GM23338 (cell line): ENCODE data around the gene SP6. TPM values are rescaled to one million over a fixed set of nuclear protein-coding genes. Genes with fewer than 3 reads are reported as not detected.

Experiments used
- ATAC-seq: fragments of 200-7000 bp; cut with Tn5 transposase; 3 replicates; pipeline ENCODE4 v1.9.1; 2020
- DNase-seq: peaks from one replicate; pipeline ENCODE4 v3.0.0-alpha.2; 2015; ENCODE audit warnings: low spot score
- H2AFZ ChIP-seq: fragments of 200-600 bp; sonication (generic); 2 replicates; pipeline ENCODE4 v1.8.0; 2016; ENCODE audit warnings: antibody characterized with exemption, mild to moderate bottlenecking, moderate library complexity
- H3F3A ChIP-seq: fragments of 200-600 bp; sonication (generic); replicated peaks from 2 replicates; pipeline ENCODE4 v1.8.0; 2017; ENCODE audit warnings: antibody characterized with exemption, mixed run types, low read depth
- H3K27ac ChIP-seq: fragments of 200-600 bp; sonication (generic); 2 replicates; pipeline ENCODE4 v1.6.1; 2016; ENCODE audit warnings: low read depth
- H3K27me3 ChIP-seq: fragments of 200-600 bp; sonication (generic); 2 replicates; pipeline ENCODE4 v1.8.0; 2016; ENCODE audit warnings: mild to moderate bottlenecking, mixed run types, moderate library complexity; ENCODE audit not compliant: insufficient read depth
- H3K36me3 ChIP-seq: fragments of 200-600 bp; sonication (generic); 2 replicates; pipeline ENCODE4 v1.8.0; 2016; ENCODE audit warnings: mild to moderate bottlenecking; ENCODE audit not compliant: insufficient read depth
- H3K4me1 ChIP-seq: fragments of 200-600 bp; sonication (generic); 2 replicates; pipeline ENCODE4 v1.8.0; 2016; ENCODE audit warnings: mild to moderate bottlenecking, moderate library complexity; ENCODE audit not compliant: insufficient read depth
- H3K4me2 ChIP-seq: fragments of 200-600 bp; sonication (generic); 2 replicates; pipeline ENCODE4 v1.7.1; 2017; ENCODE audit warnings: mixed run types
- H3K4me3 ChIP-seq: fragments of 200-600 bp; sonication (generic); 2 replicates; pipeline ENCODE4 v1.6.1; 2016; ENCODE audit warnings: mixed run types
- H3K79me2 ChIP-seq: fragments of 200-600 bp; sonication (generic); replicated peaks from 2 replicates; pipeline ENCODE4 v1.8.0; 2017; ENCODE audit warnings: mild to moderate bottlenecking; ENCODE audit not compliant: insufficient read depth
- H3K9me2 ChIP-seq: fragments of 200-600 bp; sonication (generic); 2 replicates; pipeline ENCODE4 v1.8.0; 2017; ENCODE audit not compliant: insufficient read depth
- H4K20me1 ChIP-seq: fragments of 200-600 bp; sonication (generic); replicated peaks from 2 replicates; pipeline ENCODE4 v1.8.0; 2017; ENCODE audit warnings: mild to moderate bottlenecking; ENCODE audit not compliant: insufficient read depth
- H3K27ac Mint-ChIP-seq: 2 replicates; pipeline ENCODE4 v1.8.0; 2020; ENCODE audit warnings: inconsistent platforms, mild to moderate bottlenecking, moderate library complexity, mixed read lengths
- H3K27me3 Mint-ChIP-seq: 3 replicates; pipeline ENCODE4 v1.8.0; 2022; ENCODE audit warnings: low read depth, mild to moderate bottlenecking, moderate library complexity, mixed read lengths, inconsistent platforms; ENCODE audit not compliant: insufficient read depth, poor library complexity
- H3K36me3 Mint-ChIP-seq: 3 replicates; pipeline ENCODE4 v1.8.0; 2021; ENCODE audit warnings: low read depth, mild to moderate bottlenecking, inconsistent platforms, moderate library complexity, mixed read lengths
- H3K4me1 Mint-ChIP-seq: 3 replicates; pipeline ENCODE4 v1.8.0; 2020; ENCODE audit warnings: mild to moderate bottlenecking, inconsistent platforms, mixed read lengths
- H3K4me3 Mint-ChIP-seq: 3 replicates; pipeline ENCODE4 v1.8.0; 2021; ENCODE audit warnings: moderate library complexity, mild to moderate bottlenecking, inconsistent platforms, mixed read lengths
- H3K9me3 Mint-ChIP-seq: 3 replicates; pipeline ENCODE4 v1.8.0; 2020; ENCODE audit warnings: moderate library complexity, mild to moderate bottlenecking, inconsistent platforms, mixed read lengths
- CREB1 ChIP-seq: fragments of 250-450 bp; sonication (Bioruptor Pico); IDR thresholded peaks from 2 replicates; pipeline ENCODE4 v1.5.0; 2020; ENCODE audit warnings: low read depth, mild to moderate bottlenecking, moderate library complexity
- ETS1 ChIP-seq: IDR thresholded peaks from 2 replicates; pipeline ENCODE4 v1.6.1; 2016; ENCODE audit warnings: antibody characterized with exemption
- EZH2 ChIP-seq: fragments of 200-600 bp; sonication (generic); IDR thresholded peaks from one replicate; pipeline ENCODE4 v1.8.0; 2017; ENCODE audit warnings: antibody characterized with exemption, mild to moderate bottlenecking, low read depth; ENCODE audit not compliant: unreplicated experiment
- EZH2phosphoT487 ChIP-seq: fragments of 200-600 bp; sonication (generic); IDR thresholded peaks from one replicate; pipeline ENCODE4 v1.8.1; 2018; ENCODE audit warnings: antibody characterized with exemption; ENCODE audit not compliant: unreplicated experiment
- POLR2AphosphoS5 ChIP-seq: IDR thresholded peaks from 2 replicates; pipeline ENCODE4 v1.6.1; 2016; ENCODE audit warnings: antibody characterized with exemption, low read depth
- ZNF114 ChIP-seq: fragments of 250-450 bp; sonication (Bioruptor Pico); IDR thresholded peaks from 2 replicates; pipeline ENCODE4 v1.5.0; 2020; ENCODE audit warnings: mild to moderate bottlenecking, moderate library complexity
- ZNF331 ChIP-seq: fragments of 250-450 bp; sonication (Bioruptor Pico); IDR thresholded peaks from 2 replicates; pipeline ENCODE4 v1.5.0; 2020; ENCODE audit warnings: low read depth, mild to moderate bottlenecking, moderate library complexity
- polyA plus RNA-seq: library from polyadenylated mRNA; unstranded; fragments of >200 nt; fragmentation: Nextera tagmentation; extraction: Ambion mirVana; gene quantifications from 2 replicates; pipeline ENCODE4 v1.2.1, GENCODE V29; 2016
- total RNA-seq: library from RNA; depleted of rRNA; stranded (reverse); fragments of >200 nt; shearing (Covaris generic); gene quantifications from 2 replicates; pipeline ENCODE4 v1.2.3, GENCODE V29; 2014
- TF ChIP-seq, protein P1 (sequence below): fragments of 250-450 bp; sonication (Bioruptor Pico); IDR thresholded peaks from 2 replicates; pipeline ENCODE4 v1.5.0; 2020; ENCODE audit warnings: mild to moderate bottlenecking, moderate library complexity

Gene SP6
- total and polyA plus RNA-seq, 2 experiments from 2014 or later, result 0.13 to 1.0 TPM

- Histone ChIP-seq H3K79me2 (no peaks in the 10 kb centered on the region), H4K20me1 (no peaks in the 10 kb centered on the region; the same call in 1 of the 2 replicates), H2AFZ (peak overlapping the region; percentile 94), H3K4me2 (peak overlapping the region; percentile 53), H3K27me3 (peaks cover 62% of the 10 kb centered on the region), H3F3A (peaks cover 4% of the 10 kb centered on the region; the same call in 1 of the 2 replicates), H3K36me3 (no peaks in the 10 kb centered on the region), H3K9me2 (peaks cover 4% of the 10 kb centered on the region; the same call in 1 of the 2 replicates), H3K4me3 (peak overlapping the region; percentile 23; the same call in 1 of the 2 replicates), H3K27ac (no peak overlapping the region), H3K4me1 (peaks cover 18% of the 10 kb centered on the region; the same call in 1 of the 2 replicates)
- peaks cover 39% of the 10 kb centered on the region for H3K4me1 Mint-ChIP-seq
- no peaks in the 10 kb centered on the region for H3K9me3 Mint-ChIP-seq
- no peak overlapping the region for H3K27ac Mint-ChIP-seq
- DNase-seq, result peak; percentile 63
- TF ChIP-seq, protein P1, sequence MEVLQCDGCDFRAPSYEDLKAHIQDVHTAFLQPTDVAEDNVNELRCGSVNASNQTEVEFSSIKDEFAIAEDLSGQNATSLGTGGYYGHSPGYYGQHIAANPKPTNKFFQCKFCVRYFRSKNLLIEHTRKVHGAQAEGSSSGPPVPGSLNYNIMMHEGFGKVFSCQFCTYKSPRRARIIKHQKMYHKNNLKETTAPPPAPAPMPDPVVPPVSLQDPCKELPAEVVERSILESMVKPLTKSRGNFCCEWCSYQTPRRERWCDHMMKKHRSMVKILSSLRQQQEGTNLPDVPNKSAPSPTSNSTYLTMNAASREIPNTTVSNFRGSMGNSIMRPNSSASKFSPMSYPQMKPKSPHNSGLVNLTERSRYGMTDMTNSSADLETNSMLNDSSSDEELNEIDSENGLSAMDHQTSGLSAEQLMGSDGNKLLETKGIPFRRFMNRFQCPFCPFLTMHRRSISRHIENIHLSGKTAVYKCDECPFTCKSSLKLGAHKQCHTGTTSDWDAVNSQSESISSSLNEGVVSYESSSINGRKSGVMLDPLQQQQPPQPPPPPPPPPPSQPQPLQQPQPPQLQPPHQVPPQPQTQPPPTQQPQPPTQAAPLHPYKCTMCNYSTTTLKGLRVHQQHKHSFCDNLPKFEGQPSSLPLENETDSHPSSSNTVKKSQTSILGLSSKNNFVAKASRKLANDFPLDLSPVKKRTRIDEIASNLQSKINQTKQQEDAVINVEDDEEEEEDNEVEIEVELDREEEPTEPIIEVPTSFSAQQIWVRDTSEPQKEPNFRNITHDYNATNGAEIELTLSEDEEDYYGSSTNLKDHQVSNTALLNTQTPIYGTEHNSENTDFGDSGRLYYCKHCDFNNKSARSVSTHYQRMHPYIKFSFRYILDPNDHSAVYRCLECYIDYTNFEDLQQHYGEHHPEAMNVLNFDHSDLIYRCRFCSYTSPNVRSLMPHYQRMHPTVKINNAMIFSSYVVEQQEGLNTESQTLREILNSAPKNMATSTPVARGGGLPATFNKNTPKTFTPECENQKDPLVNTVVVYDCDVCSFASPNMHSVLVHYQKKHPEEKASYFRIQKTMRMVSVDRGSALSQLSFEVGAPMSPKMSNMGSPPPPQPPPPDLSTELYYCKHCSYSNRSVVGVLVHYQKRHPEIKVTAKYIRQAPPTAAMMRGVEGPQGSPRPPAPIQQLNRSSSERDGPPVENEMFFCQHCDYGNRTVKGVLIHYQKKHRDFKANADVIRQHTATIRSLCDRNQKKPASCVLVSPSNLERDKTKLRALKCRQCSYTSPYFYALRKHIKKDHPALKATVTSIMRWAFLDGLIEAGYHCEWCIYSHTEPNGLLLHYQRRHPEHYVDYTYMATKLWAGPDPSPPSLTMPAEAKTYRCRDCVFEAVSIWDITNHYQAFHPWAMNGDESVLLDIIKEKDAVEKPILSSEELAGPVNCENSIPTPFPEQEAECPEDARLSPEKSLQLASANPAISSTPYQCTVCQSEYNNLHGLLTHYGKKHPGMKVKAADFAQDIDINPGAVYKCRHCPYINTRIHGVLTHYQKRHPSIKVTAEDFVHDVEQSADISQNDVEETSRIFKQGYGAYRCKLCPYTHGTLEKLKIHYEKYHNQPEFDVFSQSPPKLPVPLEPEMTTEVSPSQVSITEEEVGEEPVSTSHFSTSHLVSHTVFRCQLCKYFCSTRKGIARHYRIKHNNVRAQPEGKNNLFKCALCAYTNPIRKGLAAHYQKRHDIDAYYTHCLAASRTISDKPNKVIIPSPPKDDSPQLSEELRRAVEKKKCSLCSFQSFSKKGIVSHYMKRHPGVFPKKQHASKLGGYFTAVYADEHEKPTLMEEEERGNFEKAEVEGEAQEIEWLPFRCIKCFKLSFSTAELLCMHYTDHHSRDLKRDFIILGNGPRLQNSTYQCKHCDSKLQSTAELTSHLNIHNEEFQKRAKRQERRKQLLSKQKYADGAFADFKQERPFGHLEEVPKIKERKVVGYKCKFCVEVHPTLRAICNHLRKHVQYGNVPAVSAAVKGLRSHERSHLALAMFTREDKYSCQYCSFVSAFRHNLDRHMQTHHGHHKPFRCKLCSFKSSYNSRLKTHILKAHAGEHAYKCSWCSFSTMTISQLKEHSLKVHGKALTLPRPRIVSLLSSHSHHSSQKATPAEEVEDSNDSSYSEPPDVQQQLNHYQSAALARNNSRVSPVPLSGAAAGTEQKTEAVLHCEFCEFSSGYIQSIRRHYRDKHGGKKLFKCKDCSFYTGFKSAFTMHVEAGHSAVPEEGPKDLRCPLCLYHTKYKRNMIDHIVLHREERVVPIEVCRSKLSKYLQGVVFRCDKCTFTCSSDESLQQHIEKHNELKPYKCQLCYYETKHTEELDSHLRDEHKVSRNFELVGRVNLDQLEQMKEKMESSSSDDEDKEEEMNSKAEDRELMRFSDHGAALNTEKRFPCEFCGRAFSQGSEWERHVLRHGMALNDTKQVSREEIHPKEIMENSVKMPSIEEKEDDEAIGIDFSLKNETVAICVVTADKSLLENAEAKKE (CRISPR knock-in tag), result no peak
- TF ChIP-seq EZH2phosphoT487 (no peak), ETS1 (no peak), ZNF114 (CRISPR knock-in tag) (no peak), POLR2AphosphoS5 (no peak), ZNF331 (CRISPR knock-in tag) (no peak), CREB1 (CRISPR knock-in tag) (no peak), EZH2 (no peak)
- peaks cover 46% of the 10 kb centered on the region for H3K27me3 Mint-ChIP-seq
- 0 out of 3 replicates have a peak overlapping the region, but pooled peaks have one; percentile 4 for H3K4me3 Mint-ChIP-seq
- ATAC-seq, result peak; percentile 72
- no peaks in the 10 kb centered on the region for H3K36me3 Mint-ChIP-seq
Measured at GRCh38 chr17:47857551-47858455, 6.8 kb upstream of the SP6 start.
